ENCODE results near the gene UBE2E2. TPM values are rescaled to one million over a fixed set of nuclear protein-coding genes. Genes with fewer than 3 reads are reported as not detected.

The UBE2E2 gene
- total RNA-seq, 1 experiment from 2014 or later = 54.9 TPM

GRCh38 chr3:23263796-23264195, 60.7 kb downstream of the UBE2E2 start:
- Mint-ChIP-seq H3K27me3 (ENCODE audit: low read depth) (no peaks in the 10 kb centered on the region), H3K4me3 (no peak overlapping the region), H3K27ac (no peak overlapping the region), H3K36me3 (peaks cover 6% of the 10 kb centered on the region; the same call in 1 of the 2 replicates), H3K9me3 (peaks cover 7% of the 10 kb centered on the region; the same call in 1 of the 2 replicates), H3K4me1 (peaks cover 16% of the 10 kb centered on the region; the same call in 1 of the 2 replicates)
- CTCF ChIA-PET = no interaction called here
- ATAC-seq = no peak
- no peak for DNase-seq (ENCODE audit: low spot score)
- TF ChIP-seq PRRX2 (CRISPR knock-in tag; IDR thresholded peaks at IDR 0.05) = no peak
- no peak for TF ChIP-seq PRDM15 (CRISPR knock-in tag; IDR thresholded peaks at IDR 0.05)
- TF ChIP-seq GTF2I (CRISPR knock-in tag; conservative IDR thresholded peaks at IDR 0.05) = no peak
- TF ChIP-seq NR3C1 (CRISPR knock-in tag; conservative IDR thresholded peaks at IDR 0.05; ENCODE audit: low read depth) = no peak
- no peak for TF ChIP-seq CTCF (IDR thresholded peaks at IDR 0.05)
- no peak for TF ChIP-seq MAX (CRISPR knock-in tag; IDR thresholded peaks at IDR 0.05)
- TF ChIP-seq, protein P1, sequence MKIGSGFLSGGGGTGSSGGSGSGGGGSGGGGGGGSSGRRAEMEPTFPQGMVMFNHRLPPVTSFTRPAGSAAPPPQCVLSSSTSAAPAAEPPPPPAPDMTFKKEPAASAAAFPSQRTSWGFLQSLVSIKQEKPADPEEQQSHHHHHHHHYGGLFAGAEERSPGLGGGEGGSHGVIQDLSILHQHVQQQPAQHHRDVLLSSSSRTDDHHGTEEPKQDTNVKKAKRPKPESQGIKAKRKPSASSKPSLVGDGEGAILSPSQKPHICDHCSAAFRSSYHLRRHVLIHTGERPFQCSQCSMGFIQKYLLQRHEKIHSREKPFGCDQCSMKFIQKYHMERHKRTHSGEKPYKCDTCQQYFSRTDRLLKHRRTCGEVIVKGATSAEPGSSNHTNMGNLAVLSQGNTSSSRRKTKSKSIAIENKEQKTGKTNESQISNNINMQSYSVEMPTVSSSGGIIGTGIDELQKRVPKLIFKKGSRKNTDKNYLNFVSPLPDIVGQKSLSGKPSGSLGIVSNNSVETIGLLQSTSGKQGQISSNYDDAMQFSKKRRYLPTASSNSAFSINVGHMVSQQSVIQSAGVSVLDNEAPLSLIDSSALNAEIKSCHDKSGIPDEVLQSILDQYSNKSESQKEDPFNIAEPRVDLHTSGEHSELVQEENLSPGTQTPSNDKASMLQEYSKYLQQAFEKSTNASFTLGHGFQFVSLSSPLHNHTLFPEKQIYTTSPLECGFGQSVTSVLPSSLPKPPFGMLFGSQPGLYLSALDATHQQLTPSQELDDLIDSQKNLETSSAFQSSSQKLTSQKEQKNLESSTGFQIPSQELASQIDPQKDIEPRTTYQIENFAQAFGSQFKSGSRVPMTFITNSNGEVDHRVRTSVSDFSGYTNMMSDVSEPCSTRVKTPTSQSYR (CRISPR knock-in tag; IDR thresholded peaks at IDR 0.05) = no peak
- TF ChIP-seq MLX (CRISPR knock-in tag; IDR thresholded peaks at IDR 0.05) = no peak
- POLR2A ChIA-PET = no interaction called here

- CTCF ChIA-PET = no interaction called here
- Mint-ChIP-seq H3K27me3 (ENCODE audit: low read depth) (no peaks in the 10 kb centered on the region), H3K4me1 (peaks cover 19% of the 10 kb centered on the region), H3K9me3 (peaks cover 10% of the 10 kb centered on the region; the same call in 1 of the 2 replicates), H3K36me3 (peaks cover 6% of the 10 kb centered on the region; the same call in 1 of the 2 replicates), H3K4me3 (no peak overlapping the region), H3K27ac (no peak overlapping the region)
- TF ChIP-seq, protein P2, sequence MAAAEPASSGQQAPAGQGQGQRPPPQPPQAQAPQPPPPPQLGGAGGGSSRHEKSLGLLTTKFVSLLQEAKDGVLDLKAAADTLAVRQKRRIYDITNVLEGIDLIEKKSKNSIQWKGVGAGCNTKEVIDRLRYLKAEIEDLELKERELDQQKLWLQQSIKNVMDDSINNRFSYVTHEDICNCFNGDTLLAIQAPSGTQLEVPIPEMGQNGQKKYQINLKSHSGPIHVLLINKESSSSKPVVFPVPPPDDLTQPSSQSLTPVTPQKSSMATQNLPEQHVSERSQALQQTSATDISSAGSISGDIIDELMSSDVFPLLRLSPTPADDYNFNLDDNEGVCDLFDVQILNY (CRISPR knock-in tag; IDR thresholded peaks at IDR 0.05) = no peak
- no peak for TF ChIP-seq MXD4 (CRISPR knock-in tag; IDR thresholded peaks at IDR 0.05; ENCODE audit: borderline replicate concordance)
- TF ChIP-seq CREM (CRISPR knock-in tag; IDR thresholded peaks at IDR 0.05) = no peak
- no peak for TF ChIP-seq TCF7 (CRISPR knock-in tag; IDR thresholded peaks at IDR 0.05; ENCODE audit: low read depth)
- no peak for TF ChIP-seq ETV6 (CRISPR knock-in tag; IDR thresholded peaks at IDR 0.05)
- no peak for TF ChIP-seq TP53 (CRISPR knock-in tag; IDR thresholded peaks at IDR 0.05)
- TF ChIP-seq IRF2 (CRISPR knock-in tag; IDR thresholded peaks at IDR 0.05; ENCODE audit: borderline replicate concordance, low read depth) = no peak
- TF ChIP-seq ESRRA (CRISPR knock-in tag; IDR thresholded peaks at IDR 0.05; ENCODE audit: borderline replicate concordance) = no peak
- TF ChIP-seq ATF1 (CRISPR knock-in tag; IDR thresholded peaks at IDR 0.05) = no peak
- TF ChIP-seq ZBTB43 (CRISPR knock-in tag; IDR thresholded peaks at IDR 0.05) = no peak
- TF ChIP-seq TEAD4 (CRISPR knock-in tag; IDR thresholded peaks at IDR 0.05) = no peak
- TF ChIP-seq NFE2L1 (CRISPR knock-in tag; IDR thresholded peaks at IDR 0.05) = no peak
- TF ChIP-seq HMGA2 (CRISPR knock-in tag; IDR thresholded peaks at IDR 0.05) = no peak
- no peak for TF ChIP-seq FOXP1 (CRISPR knock-in tag; IDR thresholded peaks at IDR 0.05; ENCODE audit: borderline replicate concordance)
- no peak for DNase-seq (ENCODE audit: low spot score)
- POLR2A ChIA-PET = no interaction called here
- no peak for ATAC-seq
These were observed 61.3 kb downstream of the UBE2E2 start for GRCh38 chr3:23264413-23264812.

Measured in WTC11 (cell line).